Measurements from ENCODE around the gene UBE2B. TPM values are rescaled to one million over a fixed set of nuclear protein-coding genes. Genes with fewer than 3 reads are reported as not detected.
"Not testable (repeated sequence)": the region's sequence is repeated elsewhere in the genome, so short reads cannot be mapped to it uniquely, and the experiment has no call there.

The UBE2B gene
- total RNA-seq, 1 donor from 2014 or later: 97.2 TPM

- Mint-ChIP-seq H3K27ac (peak overlapping the region; percentile 34), H3K27me3 (ENCODE audit: low read depth) (no peaks in the 10 kb centered on the region), H3K9me3 (no peaks in the 10 kb centered on the region), H3K4me3 (ENCODE audit: low read depth) (no peak overlapping the region), H3K4me1 (ENCODE audit: low read depth) (peaks cover 28% of the 10 kb centered on the region), H3K36me3 (ENCODE audit: low read depth) (peaks cover 25% of the 10 kb centered on the region)
- intact Hi-C loops (cut with micrococcal nuclease): no loop called here
- no peak for DNase-seq (ENCODE audit: low spot score)
Measured at GRCh38 chr5:134409321-134409720, 38.0 kb downstream of the UBE2B start.

GRCh38 chr5:134410822-134411221 lies 39.5 kb downstream of the UBE2B start:
- Mint-ChIP-seq H3K4me3 (ENCODE audit: low read depth) (peak overlapping the region; percentile 92), H3K4me1 (ENCODE audit: low read depth) (peaks cover 28% of the 10 kb centered on the region), H3K9me3 (no peaks in the 10 kb centered on the region), H3K27me3 (ENCODE audit: low read depth) (no peaks in the 10 kb centered on the region), H3K36me3 (ENCODE audit: low read depth) (peaks cover 25% of the 10 kb centered on the region), H3K27ac (peak overlapping the region; percentile 80)
- intact Hi-C loops (cut with micrococcal nuclease): loop anchor here (1.0 to 2.0 kb wide), 5 partner anchors 26 to 348 kb away; partner anchors contain the start of genes DDX46, JADE2 and UBE2B
- no peak for DNase-seq (ENCODE audit: low spot score)

GRCh38 chr5:134411228-134411545 lies 39.8 kb downstream of the UBE2B start:
- no peaks in the 10 kb centered on the region for H3K9me3 Mint-ChIP-seq
- intact Hi-C loops (cut with micrococcal nuclease): loop anchor here (1.0 to 2.0 kb wide), 5 partner anchors 26 to 348 kb away; partner anchors contain the start of genes DDX46, JADE2 and UBE2B

GRCh38 chr5:134411546-134412266 lies 40.3 kb downstream of the UBE2B start, which contains the start of gene CDKN2AIPNL:
Gene CDKN2AIPNL (minus strand): TSS chr5:134411881. CDS start chr5:134411854, 27 bp downstream.
- Mint-ChIP-seq H3K9me3 (no peaks in the 10 kb centered on the region), H3K4me3 (ENCODE audit: low read depth) (peak within 1 kb of the TSS; percentile 92)

More at GRCh38 chr5:134411228-134411545, 39.8 kb downstream of the UBE2B start:
- peaks cover 25% of the 10 kb centered on the region for H3K4me1 Mint-ChIP-seq (ENCODE audit: low read depth)
- peak overlapping the region; percentile 80 for H3K27ac Mint-ChIP-seq
- peaks cover 21% of the 10 kb centered on the region for H3K36me3 Mint-ChIP-seq (ENCODE audit: low read depth)
- H3K27me3 Mint-ChIP-seq (ENCODE audit: low read depth): no peaks in the 10 kb centered on the region
- H3K4me3 Mint-ChIP-seq (ENCODE audit: low read depth): peak overlapping the region; percentile 92
- no peak for DNase-seq (ENCODE audit: low spot score)

GRCh38 chr5:134413046-134413445 lies 41.7 kb downstream of the UBE2B start:
- no peaks in the 10 kb centered on the region for H3K27me3 Mint-ChIP-seq (ENCODE audit: low read depth)
- H3K36me3 Mint-ChIP-seq (ENCODE audit: low read depth): peaks cover 14% of the 10 kb centered on the region
- H3K9me3 Mint-ChIP-seq: no peaks in the 10 kb centered on the region
- intact Hi-C loops (cut with micrococcal nuclease): loop anchor here (2.0 kb wide), 1 partner anchor 174 kb away; no protein-coding TSS in a partner anchor
- H3K4me3 Mint-ChIP-seq (ENCODE audit: low read depth): peak overlapping the region; percentile 92
- DNase-seq (ENCODE audit: low spot score): no peak
- H3K27ac Mint-ChIP-seq: no peak overlapping the region
- peaks cover 25% of the 10 kb centered on the region for H3K4me1 Mint-ChIP-seq (ENCODE audit: low read depth)

More at GRCh38 chr5:134411546-134412266, 40.3 kb downstream of the UBE2B start, which contains the start of gene CDKN2AIPNL:
- peak; percentile 86 for DNase-seq (ENCODE audit: low spot score)
- peak within 1 kb of the TSS; percentile 80 for H3K27ac Mint-ChIP-seq
- H3K36me3 Mint-ChIP-seq (ENCODE audit: low read depth): peaks cover 16% of the 10 kb centered on the region
- H3K4me1 Mint-ChIP-seq (ENCODE audit: low read depth): peaks cover 25% of the 10 kb centered on the region
- no peaks in the 10 kb centered on the region for H3K27me3 Mint-ChIP-seq (ENCODE audit: low read depth)
- intact Hi-C loops (cut with micrococcal nuclease): loop anchor here (1.0 to 2.0 kb wide), 6 partner anchors 25 to 347 kb away; partner anchors contain the start of genes DDX46, JADE2 and UBE2B

- Mint-ChIP-seq H3K27me3 (ENCODE audit: low read depth) (no peaks in the 10 kb centered on the region), H3K9me3 (no peaks in the 10 kb centered on the region), H3K4me3 (ENCODE audit: low read depth) (no peak overlapping the region), H3K4me1 (ENCODE audit: low read depth) (peaks cover 1% of the 10 kb centered on the region), H3K27ac (no peak overlapping the region), H3K36me3 (ENCODE audit: low read depth) (no peaks in the 10 kb centered on the region)
- intact Hi-C loops (cut with micrococcal nuclease): no loop called here
- DNase-seq (ENCODE audit: low spot score): no peak
Measured at GRCh38 chr5:134417707-134418106, 46.3 kb downstream of the UBE2B start.

- H3K9me3 Mint-ChIP-seq: no peaks in the 10 kb centered on the region
- no peaks in the 10 kb centered on the region for H3K36me3 Mint-ChIP-seq (ENCODE audit: low read depth)
- H3K27me3 Mint-ChIP-seq (ENCODE audit: low read depth): no peaks in the 10 kb centered on the region
- H3K27ac Mint-ChIP-seq: no peak overlapping the region
- H3K4me1 Mint-ChIP-seq (ENCODE audit: low read depth): no peaks in the 10 kb centered on the region
- DNase-seq (ENCODE audit: low spot score): no peak
- no peak overlapping the region for H3K4me3 Mint-ChIP-seq (ENCODE audit: low read depth)
- intact Hi-C loops (cut with micrococcal nuclease): no loop called here
Measured at GRCh38 chr5:134418958-134419357, 47.6 kb downstream of the UBE2B start.

GRCh38 chr5:134420343-134420742 lies 49.0 kb downstream of the UBE2B start:
- Mint-ChIP-seq H3K27me3 (ENCODE audit: low read depth) (no peaks in the 10 kb centered on the region), H3K9me3 (no peaks in the 10 kb centered on the region), H3K27ac (no peak overlapping the region), H3K4me3 (ENCODE audit: low read depth) (no peak overlapping the region), H3K36me3 (ENCODE audit: low read depth) (no peaks in the 10 kb centered on the region), H3K4me1 (ENCODE audit: low read depth) (no peaks in the 10 kb centered on the region)
- DNase-seq (ENCODE audit: low spot score): no peak
- intact Hi-C loops (cut with micrococcal nuclease): no loop called here

- H3K4me1 Mint-ChIP-seq (ENCODE audit: low read depth); H3K36me3 Mint-ChIP-seq (ENCODE audit: low read depth); intact Hi-C loops (cut with micrococcal nuclease); H3K4me3 Mint-ChIP-seq (ENCODE audit: low read depth); DNase-seq (ENCODE audit: low spot score); H3K27me3 Mint-ChIP-seq (ENCODE audit: low read depth); H3K9me3 Mint-ChIP-seq; H3K27ac Mint-ChIP-seq: not testable (repeated sequence)
Measured at GRCh38 chr5:134421038-134421437, 49.7 kb downstream of the UBE2B start.

- Mint-ChIP-seq H3K36me3 (ENCODE audit: low read depth) (no peaks in the 10 kb centered on the region), H3K4me3 (ENCODE audit: low read depth) (no peak overlapping the region), H3K27me3 (ENCODE audit: low read depth) (no peaks in the 10 kb centered on the region), H3K4me1 (ENCODE audit: low read depth) (no peaks in the 10 kb centered on the region), H3K9me3 (no peaks in the 10 kb centered on the region), H3K27ac (no peak overlapping the region)
- DNase-seq (ENCODE audit: low spot score): no peak
- intact Hi-C loops (cut with micrococcal nuclease): no loop called here
Measured at GRCh38 chr5:134422791-134423365, 51.5 kb downstream of the UBE2B start.

- no peaks in the 10 kb centered on the region for H3K4me1 Mint-ChIP-seq (ENCODE audit: low read depth)
- intact Hi-C loops (cut with micrococcal nuclease): no loop called here
- H3K27me3 Mint-ChIP-seq (ENCODE audit: low read depth): no peaks in the 10 kb centered on the region
- no peak overlapping the region for H3K27ac Mint-ChIP-seq
- H3K4me3 Mint-ChIP-seq (ENCODE audit: low read depth): no peak overlapping the region
- H3K9me3 Mint-ChIP-seq: no peaks in the 10 kb centered on the region
- H3K36me3 Mint-ChIP-seq (ENCODE audit: low read depth): no peaks in the 10 kb centered on the region
- DNase-seq (ENCODE audit: low spot score): no peak
Measured at GRCh38 chr5:134423376-134423775, 52.0 kb downstream of the UBE2B start.

GRCh38 chr5:134426361-134426760 lies 55.0 kb downstream of the UBE2B start:
- intact Hi-C loops (cut with micrococcal nuclease): no loop called here
- DNase-seq (ENCODE audit: low spot score): no peak
- H3K27me3 Mint-ChIP-seq (ENCODE audit: low read depth): peaks cover 2% of the 10 kb centered on the region
- no peaks in the 10 kb centered on the region for H3K9me3 Mint-ChIP-seq
- H3K4me3 Mint-ChIP-seq (ENCODE audit: low read depth): no peak overlapping the region
- H3K27ac Mint-ChIP-seq: no peak overlapping the region
- H3K4me1 Mint-ChIP-seq (ENCODE audit: low read depth): no peaks in the 10 kb centered on the region
- H3K36me3 Mint-ChIP-seq (ENCODE audit: low read depth): no peaks in the 10 kb centered on the region

- intact Hi-C loops (cut with micrococcal nuclease): no loop called here
- no peaks in the 10 kb centered on the region for H3K9me3 Mint-ChIP-seq
- no peaks in the 10 kb centered on the region for H3K36me3 Mint-ChIP-seq (ENCODE audit: low read depth)
- peaks cover 4% of the 10 kb centered on the region for H3K4me1 Mint-ChIP-seq (ENCODE audit: low read depth)
- peaks cover 2% of the 10 kb centered on the region for H3K27me3 Mint-ChIP-seq (ENCODE audit: low read depth)
- no peak for DNase-seq (ENCODE audit: low spot score)
- no peak overlapping the region for H3K4me3 Mint-ChIP-seq (ENCODE audit: low read depth)
- no peak overlapping the region for H3K27ac Mint-ChIP-seq
Measured at GRCh38 chr5:134427540-134428041, 56.2 kb downstream of the UBE2B start.
